ENCODE measurements around the gene CACNG6. TPM values are rescaled to one million over a fixed set of nuclear protein-coding genes. Genes with fewer than 3 reads are reported as not detected.

The CACNG6 gene
- total and polyA plus RNA-seq, 10 of the 15 experiments (the other 5 are each of a cell fraction or from before 2014, with no cell fraction given) = 0.07 TPM; not detected in 9

GRCh38 chr19:54045771-54046170 is 54.3 kb downstream of the CACNG6 start (continued):
- TF ChIP-seq ZBTB33 (IDR thresholded peaks at IDR 0.05) = no peak
- TF ChIP-seq RELA (IDR thresholded peaks at IDR 0.05; ENCODE audit: borderline replicate concordance, partially characterized antibody) = no peak
- TF ChIP-seq TCF12 (IDR thresholded peaks at IDR 0.05; ENCODE audit: low read depth, low read length) = no peak
- no peak for TF ChIP-seq TCF7 (IDR thresholded peaks at IDR 0.05; ENCODE audit: borderline replicate concordance)
- no peak for TF ChIP-seq ZNF207 (IDR thresholded peaks at IDR 0.05; ENCODE audit: borderline replicate concordance)
- TF ChIP-seq ZBTB40 (IDR thresholded peaks at IDR 0.05; ENCODE audit: borderline replicate concordance) = no peak
- TF ChIP-seq RCOR1 (conservative IDR thresholded peaks at IDR 0.05; ENCODE audit: low read depth, low read length) = no peak
- TF ChIP-seq CEBPZ (IDR thresholded peaks at IDR 0.05; ENCODE audit: low read depth, low read length) = no peak
